Lower leg skin (tissue), 3 donors: ENCODE data around the gene CYP4F2.
"Not testable (repeated sequence)": the region's sequence is repeated elsewhere in the genome, so short reads cannot be mapped to it uniquely, and the experiment has no call there.

Experiments
- POLR2A ChIP-seq, 2 donors: fragments of 450-650 bp; IDR thresholded peaks; one replicate each; pipeline ENCODE4 v1.6.1; 2016 to 2017; ENCODE audit warnings: antibody characterized with exemption in 2 of 2, mild to moderate bottlenecking in 1 of 2, moderate library complexity in 1 of 2
- TF ChIP-seq, protein P1 (sequence below), 3 donors: fragments of 450-650 bp; IDR thresholded peaks; one replicate each; pipeline ENCODE4 v1.5.1; 2016; ENCODE audit warnings: antibody characterized with exemption in 3 of 3, mild to moderate bottlenecking in 3 of 3, moderate library complexity in 2 of 3

DNA sequence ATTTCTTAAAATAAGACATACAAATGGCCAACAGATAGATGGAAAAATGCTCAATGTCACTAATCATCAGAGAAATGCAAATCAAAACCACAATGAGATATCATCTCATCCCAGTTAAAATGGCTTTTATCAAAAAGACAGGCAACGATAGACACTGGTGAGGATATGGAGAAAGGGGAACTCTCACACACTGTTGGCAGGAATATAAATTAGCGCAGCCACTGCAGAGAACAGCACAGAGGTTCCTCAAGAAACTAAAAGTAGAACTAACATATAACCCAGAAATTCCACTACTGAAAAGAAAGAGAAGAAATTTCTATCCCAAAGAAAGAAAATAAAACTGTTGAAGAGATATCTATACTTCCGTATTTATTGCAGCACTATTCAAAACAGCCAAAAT, 14.5 kb downstream of the CYP4F2 start:
- TF ChIP-seq, protein P1, sequence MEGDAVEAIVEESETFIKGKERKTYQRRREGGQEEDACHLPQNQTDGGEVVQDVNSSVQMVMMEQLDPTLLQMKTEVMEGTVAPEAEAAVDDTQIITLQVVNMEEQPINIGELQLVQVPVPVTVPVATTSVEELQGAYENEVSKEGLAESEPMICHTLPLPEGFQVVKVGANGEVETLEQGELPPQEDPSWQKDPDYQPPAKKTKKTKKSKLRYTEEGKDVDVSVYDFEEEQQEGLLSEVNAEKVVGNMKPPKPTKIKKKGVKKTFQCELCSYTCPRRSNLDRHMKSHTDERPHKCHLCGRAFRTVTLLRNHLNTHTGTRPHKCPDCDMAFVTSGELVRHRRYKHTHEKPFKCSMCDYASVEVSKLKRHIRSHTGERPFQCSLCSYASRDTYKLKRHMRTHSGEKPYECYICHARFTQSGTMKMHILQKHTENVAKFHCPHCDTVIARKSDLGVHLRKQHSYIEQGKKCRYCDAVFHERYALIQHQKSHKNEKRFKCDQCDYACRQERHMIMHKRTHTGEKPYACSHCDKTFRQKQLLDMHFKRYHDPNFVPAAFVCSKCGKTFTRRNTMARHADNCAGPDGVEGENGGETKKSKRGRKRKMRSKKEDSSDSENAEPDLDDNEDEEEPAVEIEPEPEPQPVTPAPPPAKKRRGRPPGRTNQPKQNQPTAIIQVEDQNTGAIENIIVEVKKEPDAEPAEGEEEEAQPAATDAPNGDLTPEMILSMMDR (IDR thresholded peaks at IDR 0.05), result not testable (repeated sequence)
- not testable (repeated sequence) for TF ChIP-seq POLR2A (IDR thresholded peaks at IDR 0.05)
